Measurements from ENCODE around the gene LFNG.

LFNG gene

DNA sequence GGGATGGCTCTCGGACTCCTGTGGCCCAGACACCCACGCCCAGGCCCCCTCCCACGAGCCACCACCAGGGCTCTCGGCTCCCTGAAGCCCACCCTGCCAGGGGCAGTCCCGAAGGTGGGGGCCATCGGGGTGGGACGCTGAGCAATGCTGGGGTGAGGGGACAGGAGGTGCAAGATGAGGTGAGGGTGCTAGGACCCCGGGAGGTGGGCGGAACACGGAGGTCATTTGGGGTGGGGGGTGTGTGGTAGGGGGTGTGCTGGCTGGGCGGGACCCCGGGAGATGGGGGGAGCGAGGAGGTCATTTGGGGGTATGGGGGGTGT is 17.0 kb upstream of the LFNG start:
- in situ Hi-C loops (cut with MboI; ENCODE audit: low sequenced_read_pairs) = no loop called here

DNA sequence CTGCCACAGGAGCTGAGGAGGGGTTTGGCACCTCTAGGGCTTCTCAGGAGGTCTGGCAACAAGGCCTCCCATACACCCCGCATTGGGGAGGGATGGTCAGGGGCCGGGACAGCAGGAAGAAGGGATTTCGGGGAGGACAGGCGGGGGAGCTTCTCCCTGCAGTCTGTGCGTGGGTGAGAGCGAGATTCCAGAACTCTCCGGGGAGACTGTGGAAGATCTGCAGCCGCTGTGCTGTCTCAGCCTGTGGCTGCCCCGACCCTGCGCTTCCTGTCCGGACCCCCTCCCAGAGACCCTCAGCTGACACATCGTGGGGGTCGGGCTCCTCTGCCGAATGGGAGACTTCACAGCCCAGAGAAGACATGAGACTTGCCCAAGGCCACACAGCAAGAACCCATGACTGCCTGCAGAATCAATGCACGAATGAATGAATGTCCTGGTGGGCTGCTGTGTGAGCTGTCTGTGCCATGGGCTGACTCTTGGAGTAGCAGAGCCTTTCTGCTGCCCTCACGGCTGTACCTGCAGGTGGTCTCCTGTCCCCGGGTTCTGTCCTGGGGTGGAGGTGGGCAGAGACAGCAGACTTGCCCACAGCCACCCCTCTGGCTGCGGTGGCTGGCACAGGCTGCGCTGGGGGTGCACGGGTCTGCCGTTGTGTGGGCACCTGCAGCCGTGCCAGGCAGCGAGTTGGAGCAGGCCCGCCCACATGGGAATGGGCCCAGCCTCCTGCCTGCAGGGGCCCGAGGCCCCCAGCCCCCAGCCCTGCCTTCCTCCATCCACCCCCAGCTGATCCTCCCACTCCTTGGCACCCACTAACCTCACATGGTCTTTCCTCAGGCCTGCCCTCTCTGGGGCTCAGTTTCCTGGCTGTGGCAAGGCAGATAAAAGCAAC is 16.3 kb upstream of the LFNG start:
- in situ Hi-C loops (cut with MboI; ENCODE audit: low sequenced_read_pairs) = no loop called here

DNA sequence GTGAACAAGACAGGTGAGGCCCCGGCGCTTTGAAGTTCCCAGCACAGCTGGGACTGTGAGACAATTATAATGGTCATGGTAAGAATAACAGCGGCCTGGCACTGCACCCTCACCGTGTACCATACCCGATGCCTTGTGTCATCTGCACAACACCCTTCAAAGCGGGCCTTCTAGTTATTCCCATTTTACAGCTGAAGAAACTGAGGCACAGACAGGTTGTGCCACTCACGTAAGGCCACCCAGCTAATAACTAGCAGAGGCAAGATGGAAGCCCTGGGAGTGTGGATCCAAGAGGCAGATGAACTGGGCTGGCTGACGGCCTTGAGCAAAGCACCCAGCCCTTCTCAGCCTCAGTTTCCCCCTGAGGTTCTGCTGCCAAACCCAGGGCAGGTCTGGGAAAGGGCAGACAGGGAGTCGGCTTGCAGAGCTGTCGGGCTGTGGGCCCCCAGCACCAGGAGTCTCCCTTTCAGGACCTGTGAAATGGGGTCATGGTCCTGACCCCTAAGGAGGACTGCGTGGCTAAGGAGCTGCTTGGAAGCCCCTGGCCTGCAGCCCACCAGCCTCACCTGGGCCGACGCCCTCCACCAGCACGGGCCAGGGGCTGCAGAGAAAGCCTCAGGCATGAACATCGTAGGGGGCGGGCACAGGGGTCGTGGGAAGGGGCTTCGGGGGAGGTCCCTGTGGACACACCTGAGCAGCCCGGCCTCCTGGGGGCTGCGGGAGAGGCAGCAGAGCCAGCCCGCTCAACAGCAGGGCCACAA is 15.3 kb upstream of the LFNG start:
- in situ Hi-C loops (cut with MboI; ENCODE audit: low sequenced_read_pairs) = no loop called here

DNA sequence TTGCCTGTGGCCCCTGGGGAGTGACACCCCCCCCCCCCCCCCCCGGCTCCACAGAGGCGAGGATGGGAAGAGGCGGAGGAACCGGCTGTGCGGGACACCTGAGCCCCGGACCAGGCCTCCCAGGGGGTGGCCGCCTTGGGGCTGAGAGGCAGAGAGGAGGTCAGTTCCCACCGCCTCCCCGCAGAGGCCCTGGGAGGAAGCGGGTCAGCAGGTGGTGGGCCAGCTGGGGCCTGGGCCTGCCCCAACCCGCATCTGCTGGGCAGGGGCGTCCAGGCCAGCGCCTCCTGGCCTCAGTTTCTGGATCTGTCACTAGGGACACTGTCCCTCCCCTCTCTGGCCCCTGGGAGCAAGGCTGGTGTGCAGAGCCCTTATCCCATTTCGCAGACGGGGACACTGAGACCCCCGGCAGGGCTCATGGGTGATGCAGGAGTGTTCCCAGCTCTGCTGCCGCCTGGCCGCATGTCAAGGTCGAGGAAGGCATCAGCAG is 14.6 kb upstream of the LFNG start:
- in situ Hi-C loops (cut with MboI; ENCODE audit: low sequenced_read_pairs) = no loop called here

DNA sequence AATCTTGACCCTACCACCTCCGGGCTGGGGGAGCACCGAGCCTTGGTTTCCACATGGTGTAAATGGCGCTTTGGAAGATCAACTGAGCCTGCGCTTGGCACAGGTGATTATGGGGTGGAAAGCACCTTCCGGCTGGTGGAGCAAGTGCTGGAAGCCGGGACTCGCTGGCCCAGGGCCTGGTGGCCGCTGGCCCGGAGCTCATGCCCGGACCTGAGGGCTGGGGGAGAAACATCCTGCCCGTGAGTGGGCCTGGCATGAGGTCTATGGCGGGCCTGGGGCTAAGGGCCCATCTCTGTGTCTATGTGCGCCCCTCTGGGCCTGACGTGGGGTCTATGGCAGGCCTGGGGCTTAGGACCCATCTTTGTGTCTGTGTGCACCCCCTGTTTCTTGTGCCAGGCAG is 14.2 kb upstream of the LFNG start:
- in situ Hi-C loops (cut with MboI; ENCODE audit: low sequenced_read_pairs) = no loop called here

DNA sequence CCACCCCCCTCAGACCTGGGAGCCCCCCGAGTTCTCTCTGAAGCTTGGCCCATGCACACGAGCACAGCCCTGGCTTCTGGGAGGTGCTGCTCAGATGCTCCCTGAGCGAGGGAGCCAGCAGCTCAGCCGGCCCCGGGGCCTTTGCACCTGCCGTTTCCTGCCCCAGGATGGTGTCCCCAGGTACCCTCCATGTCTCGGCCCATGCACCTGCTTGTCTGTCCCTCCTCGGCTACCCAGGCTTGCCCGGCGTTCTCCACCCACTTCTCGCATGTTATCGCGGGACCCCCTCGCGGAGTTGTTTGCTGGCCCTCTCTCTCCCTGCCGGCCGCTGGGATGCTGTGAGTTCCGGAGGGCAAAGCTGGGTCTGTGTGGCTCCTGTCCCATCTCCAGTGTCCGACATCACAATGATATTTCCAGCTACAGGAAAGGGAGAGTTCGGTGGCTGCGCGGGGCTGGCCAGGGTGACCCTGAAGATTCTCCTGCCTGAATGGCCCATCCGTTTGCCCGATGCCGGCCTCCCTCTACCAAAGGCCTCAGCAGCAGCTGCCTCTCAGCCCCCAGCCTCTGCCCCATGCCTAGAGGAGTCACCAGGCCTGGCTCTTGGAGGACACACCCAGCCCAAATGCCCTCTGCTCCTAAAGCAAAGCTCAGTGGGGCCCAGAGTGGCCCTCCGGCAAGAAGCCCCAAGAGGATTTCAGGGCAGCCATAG is 12.2 kb upstream of the LFNG start:
- in situ Hi-C loops (cut with MboI; ENCODE audit: low sequenced_read_pairs) = no loop called here

DNA sequence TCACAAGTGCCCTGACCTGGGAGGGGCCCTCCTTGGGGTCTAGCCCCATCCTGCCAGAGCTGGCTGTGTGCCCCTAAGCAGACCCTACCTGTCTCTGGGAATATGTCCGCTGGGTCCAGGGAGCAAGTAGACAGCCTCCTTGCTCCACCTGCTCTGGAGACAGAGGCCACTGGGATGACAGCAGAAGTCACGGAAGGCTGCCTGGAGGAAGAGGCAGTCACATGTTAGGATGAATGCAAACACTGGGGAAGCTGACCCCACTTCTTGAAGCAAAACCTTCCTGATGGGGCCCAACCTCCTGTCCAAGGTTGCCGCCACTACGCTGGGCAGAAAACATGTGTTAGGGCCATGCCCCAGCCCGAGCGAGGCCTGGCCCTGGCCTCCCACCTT is 11.7 kb upstream of the LFNG start:
- in situ Hi-C loops (cut with MboI; ENCODE audit: low sequenced_read_pairs) = no loop called here

DNA sequence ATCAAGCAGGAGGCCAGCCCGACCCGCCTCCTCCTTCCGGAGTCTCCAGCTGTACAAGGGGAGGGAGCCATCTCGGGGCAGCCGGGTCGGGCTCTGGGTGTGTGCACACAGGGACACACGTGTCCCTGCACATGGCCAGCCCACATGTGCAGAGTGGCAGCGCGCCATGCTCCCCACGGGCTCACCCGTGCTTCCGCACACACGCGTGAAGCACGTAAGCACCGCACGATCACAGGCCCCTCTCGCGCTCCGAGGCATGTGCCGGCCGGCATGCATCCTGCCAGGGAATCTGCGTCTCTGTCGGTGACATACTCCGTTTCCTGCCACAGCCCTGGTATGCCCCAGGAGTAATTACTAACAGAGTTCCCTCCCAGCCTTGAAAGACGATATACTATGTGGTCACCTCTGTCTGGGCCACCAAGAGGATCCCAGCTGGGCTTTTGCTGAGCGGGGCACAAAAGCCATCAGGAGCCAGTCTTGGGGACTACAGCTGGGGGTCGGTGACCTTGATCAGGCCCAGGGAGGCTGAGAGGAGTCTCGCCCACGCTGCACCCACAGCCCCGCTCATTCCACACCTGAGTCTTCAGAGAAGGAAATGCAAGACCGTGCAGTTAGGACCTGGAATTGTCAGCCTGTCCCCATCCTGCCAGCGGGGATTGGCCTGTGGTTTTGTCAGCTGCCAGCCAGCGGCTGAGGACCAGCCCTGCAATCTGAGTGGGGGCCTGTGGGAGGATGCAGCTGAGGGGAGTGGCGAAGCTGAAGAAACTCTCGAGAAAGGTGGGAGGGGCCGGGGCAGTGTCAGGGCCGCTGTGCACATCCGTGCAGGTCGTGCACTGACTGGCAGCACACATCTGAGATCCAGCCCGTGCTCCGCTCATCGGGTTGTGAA is 11.0 kb upstream of the LFNG start:
- in situ Hi-C loops (cut with MboI; ENCODE audit: low sequenced_read_pairs) = no loop called here

DNA sequence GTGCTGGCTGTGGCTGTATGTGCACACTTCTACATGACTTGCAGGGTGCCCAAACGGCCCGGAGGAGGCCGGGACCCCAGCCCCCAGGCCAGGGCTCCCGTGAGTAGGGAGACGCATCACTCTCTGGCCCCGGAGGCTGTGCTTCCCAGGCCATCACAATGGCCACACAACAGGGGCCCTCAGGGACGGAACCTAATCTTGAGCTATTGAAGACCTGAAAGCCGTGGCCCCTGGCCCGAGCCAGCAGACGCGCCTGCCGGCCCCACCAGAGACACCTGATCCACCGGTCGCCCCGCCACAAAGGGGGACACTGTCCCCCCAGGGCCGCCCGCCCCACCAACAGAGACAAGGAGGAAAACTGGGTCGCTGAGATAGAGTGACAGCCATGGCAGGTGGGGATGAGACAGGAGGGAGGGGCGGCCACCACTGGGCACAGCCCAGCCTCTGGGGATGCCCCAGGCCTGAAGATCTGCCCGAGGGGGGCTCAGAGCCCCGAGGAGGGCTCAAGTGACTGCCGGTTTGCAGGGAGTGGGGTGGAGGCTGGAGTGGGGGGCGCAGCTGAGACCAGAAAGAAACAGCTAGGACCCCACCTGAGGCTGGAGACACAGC is 10.2 kb upstream of the LFNG start:
- in situ Hi-C loops (cut with MboI; ENCODE audit: low sequenced_read_pairs) = no loop called here

DNA sequence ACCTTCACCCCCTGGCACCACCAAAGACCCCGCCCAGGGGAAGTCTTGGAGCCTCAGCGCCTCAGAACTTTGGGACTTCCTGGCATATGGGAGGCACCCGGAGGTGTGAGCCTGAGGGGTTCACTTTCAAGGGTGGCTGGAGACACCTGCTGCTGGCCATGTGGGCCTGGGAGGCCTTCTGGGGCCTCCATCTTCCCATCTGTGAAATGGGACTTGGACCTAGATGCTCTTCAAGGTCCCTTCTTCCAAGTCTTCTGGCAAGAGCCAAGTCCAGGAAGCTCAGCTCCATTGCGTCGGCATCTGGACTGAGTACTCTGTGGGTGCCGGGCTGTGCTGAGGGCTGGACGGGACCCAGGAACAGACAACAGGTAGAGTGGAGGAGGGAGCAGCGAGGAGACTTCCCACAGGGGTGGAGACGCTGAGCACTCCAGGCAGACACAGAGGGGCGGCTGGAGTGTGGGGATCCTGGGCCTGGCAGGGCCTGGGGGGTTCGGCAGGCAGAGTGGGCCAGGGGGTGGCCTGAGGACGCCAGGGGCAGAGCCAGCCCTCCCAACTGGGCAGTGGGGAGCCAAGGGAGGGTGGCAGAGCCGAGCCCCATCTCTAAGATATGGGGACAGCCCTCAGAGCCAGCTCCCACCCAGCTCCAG is 9.3 kb upstream of the LFNG start:
- in situ Hi-C loops (cut with MboI; ENCODE audit: low sequenced_read_pairs) = no loop called here

DNA sequence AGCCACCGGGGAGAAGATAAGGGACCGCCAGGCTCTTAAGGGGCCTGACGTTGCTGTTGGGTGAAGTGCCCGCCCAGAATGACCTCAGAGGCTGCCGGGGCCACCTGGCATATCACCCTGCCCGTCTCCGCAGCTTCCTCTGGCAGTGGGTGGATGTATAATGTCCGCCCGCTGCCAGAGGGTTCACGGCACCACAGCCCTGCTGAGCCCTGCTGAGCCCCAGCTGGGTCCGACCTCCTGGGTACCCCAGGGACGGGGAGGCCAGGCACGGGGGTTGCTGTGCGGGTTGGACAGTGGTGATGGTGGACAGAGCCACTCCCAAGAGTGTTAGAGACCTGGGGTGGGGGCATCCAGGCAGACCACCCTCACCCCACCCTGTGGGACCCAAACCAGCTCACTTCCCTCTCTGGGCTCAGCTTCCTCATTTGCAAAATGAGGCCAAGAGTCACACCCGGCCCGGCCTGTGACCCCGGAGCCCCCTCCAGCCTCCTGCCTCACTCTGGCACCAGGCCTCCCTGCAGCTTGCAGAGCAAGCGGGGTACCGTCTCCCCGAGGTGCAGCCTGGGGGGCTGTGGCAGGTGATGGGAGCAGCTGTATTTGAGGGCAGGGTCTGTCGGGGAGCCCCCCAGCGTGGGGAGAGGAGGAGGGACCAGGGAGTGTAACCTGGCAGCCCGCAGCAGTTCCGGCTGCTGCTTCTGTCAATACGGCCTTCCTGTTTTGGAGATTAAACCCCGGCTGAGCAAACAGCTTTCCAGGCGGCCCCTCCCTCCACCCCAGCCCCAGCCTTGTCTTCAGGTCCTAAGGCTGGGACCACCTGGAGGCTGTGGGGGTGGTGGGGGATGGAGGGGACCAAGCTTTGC is 8.4 kb upstream of the LFNG start:
- in situ Hi-C loops (cut with MboI; ENCODE audit: low sequenced_read_pairs) = no loop called here

DNA sequence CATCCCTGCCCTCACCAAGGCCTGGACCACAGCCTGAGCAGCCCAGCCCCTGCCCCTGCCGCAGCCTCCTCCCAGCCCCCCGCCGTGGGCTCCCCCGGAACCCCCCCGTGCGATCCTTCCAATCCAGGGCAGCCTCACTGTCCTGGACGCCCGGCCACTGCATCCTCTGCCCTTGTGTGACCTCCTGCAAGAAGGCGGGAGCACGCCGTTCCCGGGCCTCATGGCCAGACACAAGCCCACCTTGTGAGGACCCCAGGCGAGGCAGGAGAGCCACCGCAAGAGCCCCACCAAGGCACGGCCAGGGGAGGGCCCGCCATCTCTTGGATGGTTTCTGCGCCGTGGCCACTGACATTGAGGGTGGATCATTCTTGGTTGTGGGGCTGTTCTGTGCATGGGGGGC is 7.8 kb upstream of the LFNG start:
- in situ Hi-C loops (cut with MboI; ENCODE audit: low sequenced_read_pairs) = no loop called here

DNA sequence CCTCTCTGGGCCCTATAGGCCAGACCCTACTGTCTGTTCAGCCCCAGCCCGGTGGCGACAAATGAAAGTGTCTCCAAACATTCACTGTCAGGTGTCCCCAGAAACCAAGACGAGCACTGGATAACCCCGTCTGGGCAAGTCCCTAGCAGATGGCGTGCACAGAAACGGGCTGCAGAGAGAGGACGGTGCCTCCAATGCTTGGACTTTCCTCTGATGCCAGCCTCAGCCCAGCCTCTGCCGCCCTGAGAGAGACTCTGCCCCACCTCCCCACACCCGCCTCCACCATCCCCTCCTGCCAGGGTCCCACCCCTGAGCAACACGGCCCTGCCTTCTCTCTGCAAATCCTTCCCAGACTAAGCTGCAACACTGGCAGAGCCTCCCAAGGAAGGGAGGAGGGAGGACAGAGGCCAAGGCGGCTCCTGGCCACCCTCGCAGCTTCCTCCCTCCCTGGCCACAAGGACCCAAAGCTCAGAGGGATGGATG is 7.4 kb upstream of the LFNG start:
- in situ Hi-C loops (cut with MboI; ENCODE audit: low sequenced_read_pairs) = no loop called here

DNA sequence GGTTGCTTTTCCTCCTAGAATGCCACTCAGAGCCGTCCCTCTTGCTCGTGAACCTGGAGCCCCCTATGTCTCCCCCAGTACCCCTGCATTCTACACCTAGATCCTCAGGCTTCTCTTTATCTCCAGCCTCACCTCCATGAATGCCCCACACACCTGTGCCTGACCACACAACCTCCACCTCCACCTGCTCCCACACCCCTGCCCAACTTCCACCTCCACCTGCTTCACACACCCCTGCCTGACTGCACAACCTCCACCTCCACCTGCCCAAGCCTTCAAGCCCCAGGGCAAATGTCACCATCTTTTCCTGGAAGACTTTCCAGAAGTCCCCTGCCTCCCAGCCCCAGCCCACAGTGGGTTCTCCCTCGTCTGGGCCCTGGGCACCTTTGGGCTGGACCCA is 6.9 kb upstream of the LFNG start:
- in situ Hi-C loops (cut with MboI; ENCODE audit: low sequenced_read_pairs) = no loop called here

DNA sequence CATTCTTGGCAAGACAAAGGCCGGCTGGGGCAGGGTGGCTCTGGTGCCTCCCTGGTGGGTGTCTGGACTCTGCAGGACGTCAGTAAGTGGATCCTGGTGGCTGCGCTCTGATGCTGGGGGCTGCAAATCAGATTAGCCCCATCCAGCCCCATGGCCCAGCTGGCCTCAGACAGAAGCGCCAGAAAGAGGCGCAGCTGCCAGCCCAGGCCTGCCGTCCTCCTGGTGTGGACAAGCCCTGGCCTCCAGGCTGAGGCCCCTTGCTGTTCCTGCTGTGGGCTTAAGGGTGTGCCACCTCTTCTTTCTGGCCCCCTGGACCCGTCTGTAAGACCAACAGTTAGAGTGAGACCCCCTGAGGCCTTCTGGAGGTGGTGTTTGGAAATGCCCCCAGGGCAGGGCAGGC is 5.9 kb upstream of the LFNG start:
- in situ Hi-C loops (cut with MboI; ENCODE audit: low sequenced_read_pairs) = no loop called here

DNA sequence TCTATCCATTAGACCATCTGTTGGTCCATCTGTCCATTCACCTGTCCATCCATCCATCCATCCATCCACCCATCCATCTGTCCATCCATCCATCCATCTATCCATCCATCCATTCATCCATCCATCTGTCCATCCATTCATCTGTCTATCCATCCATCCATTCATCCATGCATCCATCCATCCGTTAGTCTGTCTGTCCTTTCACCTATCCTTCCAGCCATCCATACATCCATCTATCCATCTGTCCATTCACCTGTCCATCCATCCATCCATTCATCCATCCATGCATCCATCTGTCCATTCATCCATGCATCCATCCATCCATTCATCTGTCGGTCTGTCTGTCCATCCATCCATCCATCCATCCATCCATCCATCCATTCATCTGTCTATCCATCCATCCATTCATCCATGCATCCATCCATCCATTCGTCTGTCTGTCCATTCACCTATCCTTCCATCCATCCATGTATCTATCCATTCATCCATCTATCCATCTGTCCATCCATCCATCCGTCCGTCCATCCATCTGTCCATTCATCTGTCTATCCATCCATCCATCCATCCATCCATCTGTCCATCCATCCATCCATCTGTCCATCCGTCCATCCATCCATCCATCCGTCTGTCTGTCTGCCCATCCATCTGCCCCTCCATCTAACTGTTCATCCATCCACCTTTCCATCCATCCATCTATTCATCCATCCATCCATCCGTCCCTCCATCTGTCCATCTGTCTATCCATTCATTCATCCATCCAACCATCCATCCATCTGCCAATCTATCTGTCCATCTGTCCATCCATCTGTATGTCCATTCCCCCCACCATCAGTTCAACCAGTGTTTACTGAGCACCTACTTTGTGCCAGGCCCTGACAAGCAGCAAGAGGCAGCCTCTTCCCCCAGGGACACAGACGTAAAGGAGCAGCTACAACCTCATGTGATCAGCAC is 4.8 kb upstream of the LFNG start:
- in situ Hi-C loops (cut with MboI; ENCODE audit: low sequenced_read_pairs) = no loop called here

DNA sequence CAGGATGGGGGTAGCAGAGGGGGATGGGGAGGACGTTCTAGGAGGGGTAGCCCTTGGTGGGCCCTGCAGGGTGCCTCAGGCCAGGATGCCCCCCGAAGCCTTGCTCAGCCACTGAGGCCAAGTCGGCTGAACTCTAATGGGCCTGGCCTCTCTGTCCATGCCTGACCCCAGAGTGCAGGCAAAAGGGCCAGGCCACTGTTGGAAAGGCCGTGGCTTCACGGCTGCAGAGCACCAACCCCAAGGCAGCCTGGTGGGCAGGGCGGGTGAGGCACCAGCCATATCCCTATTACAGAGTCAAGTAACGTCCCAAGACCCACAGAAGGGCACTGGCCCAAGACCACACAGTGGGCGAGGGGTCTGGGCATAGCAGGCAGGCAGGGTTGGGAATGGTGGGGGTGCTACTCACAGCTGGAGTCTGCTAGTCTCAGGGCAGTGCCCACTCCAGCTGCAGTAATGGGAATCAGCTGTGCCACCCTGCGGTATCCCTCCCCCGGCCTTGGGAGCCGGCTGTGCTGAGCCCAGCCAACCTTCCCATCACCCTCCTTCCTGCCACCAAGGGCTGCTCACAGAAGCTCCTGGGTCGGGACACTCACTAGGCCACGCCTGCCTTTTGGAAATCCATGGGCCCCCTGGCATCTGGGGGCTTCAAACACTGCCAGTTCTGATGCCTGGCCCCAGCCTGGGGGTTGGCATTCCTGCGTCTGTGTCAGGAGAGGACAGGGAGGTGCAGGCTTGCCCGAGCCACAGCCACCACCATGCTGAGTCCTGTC is 4.0 kb upstream of the LFNG start:
- in situ Hi-C loops (cut with MboI; ENCODE audit: low sequenced_read_pairs) = no loop called here
